Skin of body (tissue), 2 donors: ENCODE results near the gene SUN3. TPM values are rescaled to one million over a fixed set of nuclear protein-coding genes. Genes with fewer than 3 reads are reported as not detected.
"Not testable (repeated sequence)": the region's sequence is repeated elsewhere in the genome, so short reads cannot be mapped to it uniquely, and the experiment has no call there.

Experiments
- DNase-seq: peaks from one replicate; lab custom pipeline; 2025; lab: John Stamatoyannopoulos, UW
- total RNA-seq: library from RNA; depleted of rRNA; stranded (reverse); fragments of >200 nt; gene quantifications from one replicate; pipeline ENCODE4 v1.2.3, GENCODE V29; 2014

The SUN3 gene
- total RNA-seq, 1 donor from 2014 or later: not detected

- no peak for DNase-seq
Measured at GRCh38 chr7:48033922-48034321, 5.0 kb upstream of the SUN3 start.

DNA sequence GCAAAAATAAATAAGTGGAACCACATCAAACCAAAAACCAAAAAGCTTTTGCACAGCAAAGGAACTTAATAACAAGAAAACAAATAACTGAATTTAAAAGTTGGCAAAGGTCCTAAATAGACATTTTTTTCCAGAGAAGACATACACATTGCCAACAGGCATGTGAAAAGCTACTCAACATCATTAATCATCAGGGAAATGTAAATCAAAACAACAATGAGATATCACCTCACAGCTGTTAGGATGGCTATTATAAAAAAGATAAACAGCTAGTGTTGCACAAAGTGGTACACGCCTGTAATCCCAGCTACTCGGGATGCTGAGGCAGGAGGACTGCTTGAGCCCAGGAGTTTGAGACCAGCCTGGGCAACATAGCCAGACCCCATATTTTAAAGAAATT is 2.2 kb upstream of the SUN3 start:
- DNase-seq: no peak

DNA sequence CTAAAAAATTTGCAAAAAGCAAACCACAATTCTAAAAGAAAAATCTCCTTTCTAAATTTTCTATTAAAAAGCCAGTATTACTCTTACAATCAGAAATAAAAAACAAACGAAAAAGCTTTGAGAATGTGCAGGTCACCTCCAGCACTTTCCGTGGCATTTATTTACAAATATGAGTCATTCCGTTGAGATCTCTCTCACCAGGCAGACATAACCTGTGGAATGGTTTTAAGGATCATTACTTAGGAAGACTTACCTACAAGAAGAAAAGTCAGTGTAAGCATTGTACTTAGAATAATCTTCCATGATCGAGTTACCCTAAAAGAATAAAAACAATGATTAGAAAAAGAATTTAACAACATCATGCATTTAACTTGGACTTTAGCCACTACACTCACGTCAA is 3.3 kb downstream of the SUN3 start:
- no peak for DNase-seq

GRCh38 chr7:48017674-48018073 is 11.2 kb downstream of the SUN3 start:
- DNase-seq: no peak

DNA sequence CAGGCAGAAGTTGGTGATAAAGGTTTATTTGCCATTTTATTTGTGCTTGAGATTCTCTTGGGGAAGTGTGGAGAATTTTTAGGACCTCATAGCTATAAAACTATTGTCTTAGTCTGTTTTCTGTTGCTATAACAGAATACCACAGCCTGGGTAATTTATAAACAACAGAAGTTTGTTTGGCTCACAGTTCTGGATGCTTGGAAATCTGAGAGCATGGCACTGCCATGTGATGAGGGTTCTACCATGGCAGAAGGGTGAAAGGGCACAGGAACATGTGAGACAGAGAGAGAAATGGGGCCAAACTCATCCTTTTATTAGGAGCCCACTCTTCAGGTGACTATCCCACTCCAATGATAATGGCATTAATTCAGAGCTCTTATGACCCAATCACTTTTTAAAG is 12.3 kb downstream of the SUN3 start:
- DNase-seq: no peak

DNA sequence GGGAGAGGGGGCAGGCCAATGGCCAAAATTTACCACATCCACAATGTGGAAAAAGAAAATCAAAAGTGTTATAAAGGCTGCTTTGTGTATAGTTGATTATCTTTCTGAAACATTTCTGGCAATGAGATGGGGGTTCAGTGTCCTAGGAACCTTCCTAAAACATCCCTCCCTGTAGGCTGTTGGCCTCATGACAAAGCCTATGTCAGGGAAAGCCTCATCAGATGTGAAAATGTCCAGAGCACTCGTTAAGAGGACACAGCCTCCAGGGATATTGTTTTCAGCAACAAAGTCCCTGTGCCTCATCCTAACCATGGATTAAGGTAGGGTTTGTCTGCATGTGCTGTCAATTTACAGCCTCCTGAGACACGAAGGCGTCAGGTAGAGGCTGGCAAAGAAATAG is 17.0 kb downstream of the SUN3 start:
- no peak for DNase-seq

DNA sequence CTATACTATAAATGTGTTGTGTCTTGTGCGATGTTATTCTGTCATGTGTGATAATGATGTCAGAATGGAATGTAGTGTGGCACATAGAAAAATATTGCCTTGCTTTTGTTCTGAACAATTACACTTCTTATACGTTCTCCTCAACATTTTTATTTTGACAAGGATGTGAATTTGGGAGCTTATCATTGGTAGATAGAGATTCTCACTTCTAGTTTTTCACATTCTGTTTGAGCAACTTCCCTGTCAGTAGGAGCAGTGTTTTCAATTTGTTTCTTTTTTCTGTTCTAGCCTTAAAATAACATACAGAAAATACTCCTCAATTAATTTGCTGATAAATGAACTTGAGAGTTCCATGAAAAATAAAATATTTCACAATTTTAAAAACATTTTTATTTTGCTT is 17.6 kb downstream of the SUN3 start:
- no peak for DNase-seq

- DNase-seq: no peak
Measured at GRCh38 chr7:48009954-48010353, 19.0 kb downstream of the SUN3 start.

- DNase-seq: no peak
Measured at GRCh38 chr7:48009257-48009656, 19.6 kb downstream of the SUN3 start.

DNA sequence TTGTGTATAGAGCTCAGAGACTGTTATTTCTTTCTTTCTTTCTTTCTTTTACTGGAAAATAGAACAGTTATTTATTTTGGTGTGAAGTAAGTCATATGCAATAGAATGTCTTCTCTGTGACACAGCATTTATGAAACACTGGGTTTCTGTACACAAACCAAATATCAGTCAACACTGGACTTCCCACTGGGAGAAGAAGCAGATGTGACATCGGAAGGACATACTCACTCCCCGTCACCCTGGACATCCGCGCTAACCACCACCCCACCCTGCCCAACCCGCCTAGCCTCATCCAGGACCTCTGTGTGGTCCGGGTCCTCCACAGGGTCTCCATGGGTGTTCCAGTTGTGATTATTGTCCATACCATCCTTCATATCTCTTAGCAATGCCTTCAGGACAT is 22.0 kb downstream of the SUN3 start:
- DNase-seq: no peak

GRCh38 chr7:48004638-48005037 is 24.3 kb downstream of the SUN3 start:
- DNase-seq: no peak

- DNase-seq: peak; percentile 7
Measured at GRCh38 chr7:48004032-48004431, 24.9 kb downstream of the SUN3 start.

- DNase-seq: not testable (repeated sequence)
Measured at GRCh38 chr7:48000164-48000563, 28.7 kb downstream of the SUN3 start.

DNA sequence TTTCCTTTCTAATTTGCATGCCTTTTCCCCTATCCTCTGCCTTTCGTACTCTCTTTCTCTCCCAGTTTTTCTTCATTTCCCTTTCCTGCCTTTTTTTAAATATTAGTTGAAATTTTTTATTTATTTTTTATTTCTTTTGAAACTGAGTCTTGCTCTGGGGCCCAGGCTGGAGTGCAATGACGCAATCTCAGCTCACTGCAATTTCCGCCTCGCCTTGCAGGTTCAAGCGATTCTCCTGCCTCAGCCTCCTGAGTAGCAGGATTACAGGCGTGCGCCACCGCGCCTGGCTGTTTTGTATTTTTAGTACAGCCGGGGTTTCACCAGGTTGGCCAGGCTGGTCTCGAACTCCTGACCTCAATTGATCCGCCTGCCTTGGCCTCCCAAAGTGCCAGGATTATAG is 29.5 kb downstream of the SUN3 start:
- no peak for DNase-seq

- no peak for DNase-seq
Measured at GRCh38 chr7:47992446-47992845, 36.5 kb downstream of the SUN3 start.

- peak; percentile 50 for DNase-seq
Measured at GRCh38 chr7:47991741-47992311, 37.1 kb downstream of the SUN3 start.

GRCh38 chr7:47991270-47991669 is 37.6 kb downstream of the SUN3 start:
- no peak for DNase-seq

DNA sequence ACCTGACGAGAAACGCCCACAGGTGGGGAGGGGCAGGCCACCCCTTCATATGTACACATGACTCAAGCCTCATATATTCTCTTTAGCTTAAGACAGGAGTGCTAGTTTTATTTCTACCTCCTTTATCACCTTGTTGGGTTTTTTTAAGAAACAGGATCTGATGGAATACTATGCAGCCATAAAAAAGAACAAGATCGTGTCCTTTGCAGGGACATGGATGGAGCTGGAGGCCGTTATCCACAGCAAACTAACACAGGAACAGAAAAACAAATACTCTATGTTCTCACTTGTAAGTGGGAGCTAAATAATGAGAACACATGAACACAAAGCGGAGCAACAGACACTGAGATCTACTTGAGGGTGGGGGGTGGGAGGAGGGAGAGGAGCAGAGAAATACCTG is 38.3 kb downstream of the SUN3 start:
- no peak for DNase-seq

GRCh38 chr7:47989607-47990400 is 39.1 kb downstream of the SUN3 start:
- not testable (repeated sequence) for DNase-seq

DNA sequence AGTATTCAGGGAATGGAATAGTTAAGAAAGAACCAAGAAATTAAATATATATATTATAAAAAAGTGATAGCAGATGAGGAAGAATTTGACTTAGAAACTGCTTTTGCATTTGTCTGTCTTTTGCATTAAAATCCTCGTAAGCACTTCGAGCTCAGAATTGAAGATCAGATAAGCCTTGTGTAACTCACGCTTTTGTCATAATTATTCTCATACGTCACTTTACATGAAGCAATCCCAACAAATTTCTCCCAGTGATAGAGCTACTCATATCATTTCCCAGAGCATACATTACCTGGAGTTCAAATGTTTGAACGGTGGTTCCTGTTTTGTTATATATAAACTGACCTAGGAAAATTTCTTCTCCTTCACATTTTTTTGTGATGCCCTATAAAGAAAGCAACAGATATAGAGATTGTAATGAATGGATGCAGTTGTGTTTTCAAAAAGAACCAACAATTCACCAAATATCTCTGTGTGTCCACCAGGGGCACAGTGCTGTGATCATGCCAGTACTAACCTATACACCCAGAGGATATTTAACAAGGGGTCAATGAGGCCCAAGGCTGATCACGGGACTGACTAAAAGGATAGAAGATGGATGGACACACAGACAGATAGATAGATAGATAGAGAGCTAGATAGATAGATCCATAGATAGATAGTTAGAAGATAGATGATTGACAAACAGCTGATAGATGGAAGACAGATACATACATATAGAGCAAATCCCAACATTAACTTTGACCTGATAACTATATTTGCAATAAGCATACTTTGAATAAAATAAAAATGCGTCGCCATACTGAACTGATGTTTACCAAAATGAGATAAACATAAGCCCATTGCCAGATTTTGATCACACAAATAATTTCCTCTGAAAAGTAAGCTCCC is 40.2 kb downstream of the SUN3 start:
- DNase-seq: no peak

DNA sequence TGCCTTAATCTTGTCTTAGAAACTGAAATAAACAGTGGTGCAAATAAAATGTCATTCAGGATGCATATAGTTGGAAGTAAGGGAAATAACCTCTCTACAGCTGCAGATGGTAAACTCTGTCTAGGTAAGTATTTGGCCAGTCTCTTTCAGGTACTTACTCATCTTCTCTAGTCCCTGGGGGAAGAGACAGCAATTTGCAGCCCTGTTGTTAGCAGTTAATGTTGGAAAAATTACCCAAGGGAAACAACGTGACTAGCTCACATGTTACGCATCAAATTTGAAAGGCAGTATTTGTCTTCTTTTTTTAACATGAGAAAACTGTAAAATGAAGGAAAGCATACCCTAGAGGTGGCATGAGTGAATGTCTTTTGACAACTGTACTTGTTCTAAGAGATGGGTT is 46.3 kb downstream of the SUN3 start:
- peak; percentile 6 for DNase-seq

GRCh38 chr7:47980648-47981047 is 48.3 kb downstream of the SUN3 start:
- not testable (repeated sequence) for DNase-seq
